Skin epidermis (tissue), 12 donors: ENCODE measurements around the gene HIKESHI.
"Not testable (repeated sequence)": the region's sequence is repeated elsewhere in the genome, so short reads cannot be mapped to it uniquely, and the experiment has no call there.

Source experiments
- H3K27ac ChIP-seq, 21 experiments: fragments of 200-600 bp; sonication (generic) in 11 of 21; one replicate each; pipeline ENCODE4 v1.5.0; 2020; ENCODE audit warnings: mild to moderate bottlenecking in 3 of 21, inconsistent platforms in 2 of 21, moderate library complexity in 2 of 21
- H3K4me3 ChIP-seq, 7 experiments: fragments of 200-600 bp; sonication (generic) in 2 of 7; one replicate each; pipeline ENCODE4 v1.5.0; 2020; ENCODE audit warnings: inconsistent platforms in 2 of 7, mild to moderate bottlenecking in 2 of 7, moderate library complexity in 1 of 7

Gene HIKESHI

GRCh38 chr11:86302092-86302793 is at the start of gene HIKESHI:
TSS of gene HIKESHI (plus strand) at chr11:86302240. CDS start at chr11:86302449, 209 bp downstream.
- peak within 1 kb of the TSS; percentile 62 to 91 (median 77) for H3K4me3 ChIP-seq
- H3K27ac ChIP-seq, result peak within 1 kb of the TSS; percentile 42 to 96 (median 89)

GRCh38 chr11:86255896-86256295 is 46.1 kb upstream of the HIKESHI start:
- no peak overlapping the region for H3K4me3 ChIP-seq
- no peak overlapping the region for H3K27ac ChIP-seq

GRCh38 chr11:86256608-86257007 is 45.4 kb upstream of the HIKESHI start:
- Histone ChIP-seq H3K4me3 (no peak overlapping the region), H3K27ac (no peak overlapping the region)

- no peak overlapping the region for H3K27ac ChIP-seq
- H3K4me3 ChIP-seq, result no peak overlapping the region
These were observed 44.6 kb upstream of the HIKESHI start for GRCh38 chr11:86257446-86257845.

- Histone ChIP-seq H3K4me3 (no peak overlapping the region), H3K27ac (no peak overlapping the region)
These were observed 42.3 kb upstream of the HIKESHI start for GRCh38 chr11:86259730-86260129.

- Histone ChIP-seq H3K4me3 (no peak overlapping the region), H3K27ac (no peak overlapping the region)
These were observed 40.7 kb upstream of the HIKESHI start for GRCh38 chr11:86261328-86261727.

- Histone ChIP-seq H3K27ac (no peak overlapping the region), H3K4me3 (no peak overlapping the region)
These were observed 39.7 kb upstream of the HIKESHI start for GRCh38 chr11:86262387-86262786.

GRCh38 chr11:86264649-86265048 is 37.4 kb upstream of the HIKESHI start:
- Histone ChIP-seq H3K27ac (no peak overlapping the region), H3K4me3 (no peak overlapping the region)

- H3K27ac ChIP-seq, result no peak overlapping the region
- no peak overlapping the region for H3K4me3 ChIP-seq
These were observed 36.8 kb upstream of the HIKESHI start for GRCh38 chr11:86265194-86265593.

GRCh38 chr11:86269645-86270044 is 32.4 kb upstream of the HIKESHI start:
- Histone ChIP-seq H3K27ac (no peak overlapping the region), H3K4me3 (no peak overlapping the region)

GRCh38 chr11:86274503-86274902 is 27.5 kb upstream of the HIKESHI start:
- no peak overlapping the region for H3K4me3 ChIP-seq
- no peak overlapping the region for H3K27ac ChIP-seq

- Histone ChIP-seq H3K27ac (no peak overlapping the region), H3K4me3 (no peak overlapping the region)
These were observed 27.0 kb upstream of the HIKESHI start for GRCh38 chr11:86274999-86275398.

GRCh38 chr11:86275493-86276370 is 26.3 kb upstream of the HIKESHI start:
- Histone ChIP-seq H3K27ac (no peak overlapping the region), H3K4me3 (no peak overlapping the region)

- no peak overlapping the region for H3K27ac ChIP-seq
- H3K4me3 ChIP-seq, result no peak overlapping the region
These were observed 24.3 kb upstream of the HIKESHI start for GRCh38 chr11:86277741-86278140.

GRCh38 chr11:86278226-86278625 is 23.8 kb upstream of the HIKESHI start:
- Histone ChIP-seq H3K27ac (no peak overlapping the region), H3K4me3 (no peak overlapping the region)

- Histone ChIP-seq H3K27ac (no peak overlapping the region), H3K4me3 (no peak overlapping the region)
These were observed 22.3 kb upstream of the HIKESHI start for GRCh38 chr11:86279747-86280146.

GRCh38 chr11:86287468-86287796 is 14.6 kb upstream of the HIKESHI start:
- no peak overlapping the region for H3K4me3 ChIP-seq
- H3K27ac ChIP-seq, result no peak overlapping the region

GRCh38 chr11:86288776-86289507 is 13.1 kb upstream of the HIKESHI start:
- no peak overlapping the region for H3K4me3 ChIP-seq
- H3K27ac ChIP-seq, result no peak overlapping the region

GRCh38 chr11:86289508-86290280 is 12.3 kb upstream of the HIKESHI start:
- H3K27ac ChIP-seq, H3K4me3 ChIP-seq: not testable (repeated sequence)
